ENCODE measurements around the gene PHACTR3. TPM values are rescaled to one million over a fixed set of nuclear protein-coding genes. Genes with fewer than 3 reads are reported as not detected.
"Not testable (repeated sequence)": the region's sequence is repeated elsewhere in the genome, so short reads cannot be mapped to it uniquely, and the experiment has no call there.

PHACTR3 gene
- total RNA-seq, 1 experiment from 2014 or later = not detected

- not testable (repeated sequence) for DNase-seq, H3K36me3 ChIP-seq
Observed at GRCh38 chr20:59890035-59890434, 285.7 kb downstream of the PHACTR3 start.

GRCh38 chr20:59891581-59891980, 287.2 kb downstream of the PHACTR3 start:
- no peak for DNase-seq
- H3K9me3 ChIP-seq = no peaks in the 10 kb centered on the region
- H3K36me3 ChIP-seq = no peaks in the 10 kb centered on the region
- no peaks in the 10 kb centered on the region for H3K27me3 ChIP-seq
- no peak overlapping the region for H3K4me3 ChIP-seq

More at GRCh38 chr20:59890035-59890434, 285.7 kb downstream of the PHACTR3 start:
- not testable (repeated sequence) for H3K27me3 ChIP-seq, H3K9me3 ChIP-seq, H3K4me3 ChIP-seq

- no peak overlapping the region for H3K4me3 ChIP-seq
- H3K36me3 ChIP-seq = no peaks in the 10 kb centered on the region
- DNase-seq = no peak
- H3K27me3 ChIP-seq = no peaks in the 10 kb centered on the region
- H3K9me3 ChIP-seq = no peaks in the 10 kb centered on the region
Observed at GRCh38 chr20:59895908-59896307, 291.6 kb downstream of the PHACTR3 start.

All from MG63 (cell line).